ENCODE measurements around the gene ARHGEF4.

ARHGEF4 gene

GRCh38 chr2:130921164-130921476 is 84.4 kb downstream of the ARHGEF4 start:
- no peak for DNase-seq

- DNase-seq, result no peak
Measured at GRCh38 chr2:130922417-130922816, 85.7 kb downstream of the ARHGEF4 start.

DNA sequence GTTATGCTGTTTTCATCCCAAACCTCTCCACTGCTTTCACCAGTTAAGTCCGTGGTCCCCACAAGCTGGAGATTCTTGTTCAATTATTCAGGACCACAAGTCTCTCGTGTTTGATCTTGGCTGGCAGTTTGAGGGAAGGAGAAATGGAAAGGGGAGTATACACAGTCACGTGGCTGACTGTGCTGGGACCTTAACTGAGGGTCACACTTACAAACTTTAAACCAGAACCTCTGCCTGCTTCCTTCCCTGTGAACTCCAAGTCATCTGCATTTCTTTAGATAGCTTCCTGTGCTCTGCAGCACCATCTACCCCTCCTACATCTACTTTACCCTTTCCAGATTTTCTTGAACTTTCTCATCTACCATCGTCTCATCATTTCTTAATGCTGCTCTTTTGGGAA is 91.7 kb downstream of the ARHGEF4 start:
- DNase-seq, result no peak

- no peak for DNase-seq
Measured at GRCh38 chr2:130930740-130931659, 94.3 kb downstream of the ARHGEF4 start.

- no peak for DNase-seq
Measured at GRCh38 chr2:130933501-130933900, 96.8 kb downstream of the ARHGEF4 start.

DNA sequence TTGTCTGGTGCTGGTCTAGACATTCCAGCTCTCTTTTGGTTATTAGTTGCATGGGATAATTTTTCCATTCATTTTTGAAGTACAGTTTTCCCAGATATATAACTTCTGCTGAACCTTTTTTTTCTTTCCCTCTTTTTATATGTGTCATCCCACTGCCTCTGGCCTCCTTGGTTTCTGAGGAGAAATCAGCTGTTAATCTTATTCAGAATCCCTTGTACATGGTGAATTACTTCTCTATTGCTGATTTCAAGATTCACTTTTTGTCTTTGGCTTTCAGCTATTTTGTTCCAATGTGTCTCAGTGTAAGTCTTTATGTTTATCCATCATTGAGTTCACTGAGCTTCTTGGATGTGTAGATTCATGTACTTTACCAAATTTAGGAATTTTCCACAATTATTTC is 99.7 kb downstream of the ARHGEF4 start:
- no peak for DNase-seq

DNA sequence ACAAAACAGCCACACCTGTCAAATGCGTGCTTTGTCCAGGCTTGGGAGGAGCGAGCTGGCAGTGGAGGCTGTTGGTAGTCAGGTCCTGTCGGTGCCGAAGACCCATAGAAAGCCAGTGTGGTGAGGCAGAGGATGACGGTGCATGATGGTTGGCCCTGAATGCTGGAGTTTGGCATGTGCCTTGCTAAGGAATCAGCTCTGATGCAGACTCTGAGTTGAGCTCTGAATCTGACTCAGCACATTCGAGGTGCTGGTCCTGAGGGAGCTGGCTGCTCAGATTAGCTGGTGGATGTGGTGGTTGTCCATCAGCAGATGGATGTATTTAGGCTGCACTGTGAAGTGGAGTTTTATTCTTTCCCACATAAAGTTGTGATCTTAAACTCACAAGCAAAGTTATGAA is 111.3 kb downstream of the ARHGEF4 start:
- DNase-seq, result no peak

- DNase-seq, result no peak
Measured at GRCh38 chr2:130949954-130950353, 113.2 kb downstream of the ARHGEF4 start.

GRCh38 chr2:130951018-130951417 is 114.3 kb downstream of the ARHGEF4 start:
- DNase-seq, result no peak

- no peak for DNase-seq
Measured at GRCh38 chr2:130954873-130955272, 118.2 kb downstream of the ARHGEF4 start.

DNA sequence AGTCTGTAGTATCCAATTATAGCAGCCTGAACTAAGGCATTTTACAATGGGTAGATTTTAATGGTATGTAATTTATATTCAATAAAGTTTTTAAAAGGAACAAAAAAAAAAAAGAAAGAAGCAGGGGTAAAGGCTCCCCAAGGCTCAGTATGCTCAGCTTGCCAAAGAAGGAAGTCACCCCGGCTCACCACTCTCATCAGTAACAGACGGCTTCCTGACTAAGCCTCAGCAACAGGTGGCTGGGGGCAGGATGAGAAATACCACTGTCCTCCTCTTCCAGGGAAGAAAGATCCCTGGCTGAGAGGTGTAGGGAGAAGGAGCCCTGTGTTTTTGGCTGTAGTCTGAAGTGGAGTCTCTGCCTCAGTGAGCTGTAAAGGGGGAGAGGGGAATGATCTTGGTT is 121.2 kb downstream of the ARHGEF4 start:
- no peak for DNase-seq

DNA sequence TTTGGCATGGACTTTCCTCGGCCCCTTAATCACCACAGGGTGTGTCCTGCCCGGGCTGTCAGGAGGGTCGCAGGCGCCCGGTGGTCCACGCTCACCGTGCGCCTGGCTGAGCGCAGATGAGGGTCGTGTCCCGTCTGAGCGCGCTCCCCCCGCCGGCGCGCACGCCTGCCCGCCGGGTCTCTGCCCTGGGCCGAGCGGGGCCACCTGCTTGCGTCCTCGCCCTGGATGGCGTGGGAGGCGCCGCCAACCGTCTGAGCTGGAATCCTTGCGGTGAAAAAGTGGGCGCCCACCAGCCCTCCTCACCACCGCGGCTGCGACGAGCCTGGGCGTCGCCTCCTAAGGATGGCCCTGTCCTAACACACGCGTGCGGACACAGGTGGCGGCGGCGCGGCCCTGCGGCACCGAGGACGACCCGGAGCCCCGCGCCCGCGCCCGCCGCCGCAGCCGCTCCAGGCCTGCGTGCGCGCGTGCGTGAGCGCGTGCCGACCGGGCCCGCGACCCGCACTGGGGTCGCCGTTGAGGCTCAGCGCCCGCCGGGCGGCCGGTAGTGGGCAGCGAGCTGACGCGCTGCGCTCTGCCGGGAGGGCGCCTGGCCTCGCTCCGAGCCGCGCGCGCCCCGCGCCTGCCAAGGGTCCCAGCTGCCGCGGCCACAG is 126.6 kb downstream of the ARHGEF4 start:
- no peak for DNase-seq

DNA sequence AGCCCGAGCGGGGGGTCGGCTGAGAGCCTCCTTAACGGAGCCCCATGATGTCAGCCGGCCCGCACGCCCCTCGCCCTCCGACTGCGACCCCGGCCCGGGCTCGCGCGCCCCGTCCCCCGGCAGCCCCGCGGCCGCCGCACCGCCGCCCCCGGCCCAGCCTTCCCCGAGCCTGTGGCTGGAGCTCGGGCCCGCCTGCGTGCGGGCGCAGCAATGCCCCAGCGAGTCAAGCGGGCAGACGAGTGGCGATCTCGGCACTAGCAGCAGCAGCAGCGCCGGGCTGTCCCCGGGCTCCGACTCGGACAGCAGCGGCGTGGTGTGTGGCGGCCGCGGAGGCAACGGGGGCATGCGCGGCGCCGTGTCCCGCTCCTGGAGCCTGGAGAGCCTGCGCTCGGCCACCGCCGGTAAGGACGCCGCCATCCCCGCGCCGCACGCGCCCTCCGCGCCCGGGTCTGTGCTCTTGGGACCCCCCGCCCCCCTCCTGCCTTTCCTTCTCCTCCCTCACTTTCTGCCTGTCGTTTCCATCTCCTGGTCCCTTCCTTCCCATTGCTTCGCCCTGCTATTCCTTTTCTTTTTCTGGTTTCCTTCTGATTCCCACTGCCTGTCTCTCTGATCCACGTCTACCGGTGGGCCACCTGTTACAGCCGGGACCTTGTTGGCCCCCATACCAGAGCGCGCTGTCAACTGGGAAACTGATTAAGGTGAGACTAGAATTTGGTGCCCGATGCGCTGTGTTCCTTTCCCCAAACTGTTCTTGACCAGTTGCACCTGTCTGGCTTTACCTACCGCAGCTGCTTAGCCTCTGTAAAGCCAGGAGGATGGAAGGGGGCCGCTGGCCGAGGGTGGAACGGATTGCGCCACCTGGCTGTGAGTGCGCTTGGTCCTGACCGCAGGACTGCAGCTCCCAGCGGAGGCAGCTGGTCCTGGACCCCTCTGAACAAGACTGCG is 127.4 kb downstream of the ARHGEF4 start:
- DNase-seq, result no peak

DNA sequence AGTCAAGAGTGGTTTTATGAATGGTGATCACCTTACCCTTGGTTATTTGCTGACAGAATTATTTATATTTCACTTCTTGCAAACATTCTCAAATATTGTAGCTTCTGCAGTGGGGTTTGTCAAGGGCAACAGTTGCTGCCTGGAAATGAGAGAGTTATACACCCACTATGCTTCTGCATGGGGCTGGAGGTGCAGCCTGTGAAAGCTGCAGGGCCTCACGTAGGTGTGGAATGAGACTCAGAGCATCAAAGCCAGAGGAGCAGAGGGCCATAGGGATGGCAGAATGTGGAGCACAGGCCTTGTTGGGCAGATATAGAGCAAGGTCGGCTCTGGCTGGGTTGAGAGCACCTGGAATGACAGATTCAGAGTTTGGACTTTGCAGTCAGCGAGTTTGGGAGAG is 128.2 kb downstream of the ARHGEF4 start:
- DNase-seq, result no peak

GRCh38 chr2:130966149-130966774 is 129.5 kb downstream of the ARHGEF4 start:
- DNase-seq, result no peak

DNA sequence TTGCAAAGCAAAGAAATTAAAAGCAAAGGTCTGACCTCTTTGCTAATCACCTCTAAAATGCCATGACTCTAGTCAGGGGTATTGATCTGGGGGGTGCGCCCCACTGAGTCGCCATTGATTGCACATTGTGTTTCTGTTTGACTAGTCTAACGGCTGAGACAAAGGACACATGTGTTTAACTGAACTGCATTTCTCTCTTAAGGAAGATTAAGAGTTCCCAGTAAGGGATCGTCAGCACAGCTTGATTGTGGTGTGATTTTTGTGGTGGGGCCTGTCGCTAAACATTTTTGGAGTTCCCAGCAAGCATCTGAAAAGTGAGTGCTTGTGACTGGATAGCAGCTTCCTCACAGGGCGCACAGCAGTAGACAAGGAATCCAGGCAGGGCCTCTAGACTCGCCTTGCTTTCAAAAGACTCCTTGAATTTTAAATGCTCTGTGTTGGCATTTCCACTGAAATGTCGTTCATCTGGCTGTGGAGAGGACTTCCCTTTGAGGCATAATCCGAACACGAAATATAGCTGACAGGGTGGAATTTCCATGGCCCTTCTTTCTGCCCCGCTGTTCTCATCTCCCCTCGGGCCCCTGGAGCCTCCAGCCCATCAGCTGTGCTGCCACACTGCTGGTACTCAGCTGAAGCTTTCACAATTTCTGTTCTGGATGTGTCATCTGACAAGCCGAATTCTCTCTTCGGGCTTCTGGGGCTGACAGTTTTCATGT is 130.2 kb downstream of the ARHGEF4 start:
- DNase-seq, result no peak

- DNase-seq, result peak; percentile 31
Measured at GRCh38 chr2:130972410-130972809, 135.7 kb downstream of the ARHGEF4 start.

GRCh38 chr2:130975729-130976128 is 139.0 kb downstream of the ARHGEF4 start:
- no peak for DNase-seq

GRCh38 chr2:130976591-130977237 is 140.0 kb downstream of the ARHGEF4 start:
- DNase-seq, result no peak

- no peak for DNase-seq
Measured at GRCh38 chr2:130977461-130978050, 140.8 kb downstream of the ARHGEF4 start.

DNA sequence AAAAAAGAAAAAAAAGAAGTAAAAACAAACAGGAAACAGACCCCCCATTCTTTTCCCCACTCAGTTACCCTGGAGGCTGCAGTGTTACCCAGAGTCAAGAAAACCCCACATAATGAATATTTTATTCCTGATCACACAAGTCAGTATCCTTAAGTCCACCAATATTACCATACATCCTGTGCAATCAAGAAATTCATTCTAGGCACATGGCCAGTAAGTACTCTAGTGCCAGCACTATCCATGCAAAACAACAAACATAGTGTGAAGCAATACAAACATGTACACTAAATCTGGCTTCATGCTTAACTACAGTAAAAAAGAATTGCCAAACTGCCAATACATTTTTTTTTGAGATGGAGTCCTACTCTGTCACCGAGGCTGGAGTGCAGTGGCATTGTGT is 145.0 kb downstream of the ARHGEF4 start:
- no peak for DNase-seq

All from CD4-positive, alpha-beta T cell treated with Interleukin-4 for 4 hours (primary cell).